ENCODE data around the gene SLC10A7. TPM values are rescaled to one million over a fixed set of nuclear protein-coding genes. Genes with fewer than 3 reads are reported as not detected.

Gene SLC10A7
- total RNA-seq, 2 donors from 2014 or later = 4.0 to 5.2 TPM

DNA sequence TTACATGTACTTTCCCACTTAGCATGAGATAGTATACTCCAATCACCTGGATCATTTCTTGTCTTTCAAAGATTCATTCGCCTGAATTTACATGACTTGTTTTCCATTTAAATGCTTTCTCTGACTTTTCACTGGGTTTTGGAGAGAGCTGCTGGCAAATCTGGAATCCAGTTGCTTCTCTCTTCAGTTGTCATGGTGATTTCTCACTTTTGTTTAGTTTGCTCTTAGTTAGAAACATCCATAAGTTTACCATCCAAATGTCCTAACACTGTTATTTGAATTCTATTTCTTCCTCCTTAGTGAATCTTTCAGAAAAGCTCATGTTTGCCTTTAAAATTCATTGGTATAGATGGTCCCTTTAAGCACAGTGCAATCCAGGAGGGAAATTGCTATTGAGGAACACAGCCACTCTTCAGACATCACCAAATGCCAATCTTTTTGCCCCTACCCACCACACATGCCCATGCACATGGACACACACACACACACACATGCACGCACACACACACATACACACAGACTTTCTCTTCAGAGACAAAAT is 255.7 kb downstream of the SLC10A7 start:
- no peak for DNase-seq (ENCODE audit: low spot score)
- Histone ChIP-seq H3K36me3 (no peaks in the 10 kb centered on the region), H3K9me3 (no peaks in the 10 kb centered on the region), H3K27me3 (no peaks in the 10 kb centered on the region), H3K4me1 (no peaks in the 10 kb centered on the region), H3K27ac (no peak overlapping the region), H3K4me3 (no peak overlapping the region)
- TF ChIP-seq, protein P1, sequence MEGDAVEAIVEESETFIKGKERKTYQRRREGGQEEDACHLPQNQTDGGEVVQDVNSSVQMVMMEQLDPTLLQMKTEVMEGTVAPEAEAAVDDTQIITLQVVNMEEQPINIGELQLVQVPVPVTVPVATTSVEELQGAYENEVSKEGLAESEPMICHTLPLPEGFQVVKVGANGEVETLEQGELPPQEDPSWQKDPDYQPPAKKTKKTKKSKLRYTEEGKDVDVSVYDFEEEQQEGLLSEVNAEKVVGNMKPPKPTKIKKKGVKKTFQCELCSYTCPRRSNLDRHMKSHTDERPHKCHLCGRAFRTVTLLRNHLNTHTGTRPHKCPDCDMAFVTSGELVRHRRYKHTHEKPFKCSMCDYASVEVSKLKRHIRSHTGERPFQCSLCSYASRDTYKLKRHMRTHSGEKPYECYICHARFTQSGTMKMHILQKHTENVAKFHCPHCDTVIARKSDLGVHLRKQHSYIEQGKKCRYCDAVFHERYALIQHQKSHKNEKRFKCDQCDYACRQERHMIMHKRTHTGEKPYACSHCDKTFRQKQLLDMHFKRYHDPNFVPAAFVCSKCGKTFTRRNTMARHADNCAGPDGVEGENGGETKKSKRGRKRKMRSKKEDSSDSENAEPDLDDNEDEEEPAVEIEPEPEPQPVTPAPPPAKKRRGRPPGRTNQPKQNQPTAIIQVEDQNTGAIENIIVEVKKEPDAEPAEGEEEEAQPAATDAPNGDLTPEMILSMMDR (IDR thresholded peaks at IDR 0.05) = no peak

- Histone ChIP-seq H3K9me3 (no peaks in the 10 kb centered on the region), H3K36me3 (no peaks in the 10 kb centered on the region), H3K4me3 (no peak overlapping the region), H3K27ac (no peak overlapping the region), H3K4me1 (no peaks in the 10 kb centered on the region), H3K27me3 (no peaks in the 10 kb centered on the region)
- no peak for DNase-seq (ENCODE audit: low spot score)
- TF ChIP-seq, protein P1 (IDR thresholded peaks at IDR 0.05) = no peak
Measured at GRCh38 chr4:146263793-146264192, 257.9 kb downstream of the SLC10A7 start.

GRCh38 chr4:146261041-146261440 is 260.7 kb downstream of the SLC10A7 start:
- no peaks in the 10 kb centered on the region for H3K27me3 ChIP-seq
- no peak overlapping the region for H3K27ac ChIP-seq
- TF ChIP-seq, protein P1 (IDR thresholded peaks at IDR 0.05) = no peak
- H3K9me3 ChIP-seq = no peaks in the 10 kb centered on the region
- no peak overlapping the region for H3K4me3 ChIP-seq
- no peak for DNase-seq (ENCODE audit: low spot score)
- no peaks in the 10 kb centered on the region for H3K36me3 ChIP-seq
- H3K4me1 ChIP-seq = no peaks in the 10 kb centered on the region

GRCh38 chr4:146260521-146260920 is 261.2 kb downstream of the SLC10A7 start:
- DNase-seq (ENCODE audit: low spot score) = no peak
- H3K27me3 ChIP-seq = no peaks in the 10 kb centered on the region
- H3K9me3 ChIP-seq = no peaks in the 10 kb centered on the region
- H3K27ac ChIP-seq = no peak overlapping the region
- TF ChIP-seq, protein P1 (IDR thresholded peaks at IDR 0.05) = no peak
- H3K4me1 ChIP-seq = no peaks in the 10 kb centered on the region
- no peak overlapping the region for H3K4me3 ChIP-seq
- H3K36me3 ChIP-seq = no peaks in the 10 kb centered on the region

DNA sequence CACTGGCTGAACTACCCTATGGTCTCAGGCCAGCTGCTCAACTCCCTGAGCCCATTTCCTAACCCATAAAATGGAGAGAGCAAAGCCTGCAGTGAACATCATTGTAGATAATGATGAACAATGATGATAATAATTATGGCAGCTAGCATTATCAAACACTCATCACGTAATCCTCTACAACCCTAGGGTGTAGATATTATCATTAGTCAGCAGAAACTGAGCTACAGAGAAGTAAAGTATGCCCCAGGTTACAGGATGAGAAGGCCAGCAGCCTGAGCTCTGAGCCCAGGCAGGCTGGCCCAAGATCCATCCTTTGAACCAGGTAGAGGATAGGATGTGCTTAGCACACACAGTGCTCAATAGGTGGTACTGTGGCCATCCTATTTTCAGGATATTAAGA is 264.2 kb downstream of the SLC10A7 start:
- no peak for DNase-seq (ENCODE audit: low spot score)
- no peaks in the 10 kb centered on the region for H3K27me3 ChIP-seq
- no peak overlapping the region for H3K4me3 ChIP-seq
- no peak overlapping the region for H3K27ac ChIP-seq
- no peaks in the 10 kb centered on the region for H3K9me3 ChIP-seq
- TF ChIP-seq, protein P1 (IDR thresholded peaks at IDR 0.05) = no peak
- H3K4me1 ChIP-seq = no peaks in the 10 kb centered on the region
- no peaks in the 10 kb centered on the region for H3K36me3 ChIP-seq

- no peaks in the 10 kb centered on the region for H3K36me3 ChIP-seq
- no peak for DNase-seq (ENCODE audit: low spot score)
- no peaks in the 10 kb centered on the region for H3K4me1 ChIP-seq
- H3K27me3 ChIP-seq = no peaks in the 10 kb centered on the region
- H3K4me3 ChIP-seq = no peak overlapping the region
- no peak overlapping the region for H3K27ac ChIP-seq
- no peaks in the 10 kb centered on the region for H3K9me3 ChIP-seq
- TF ChIP-seq, protein P1 (IDR thresholded peaks at IDR 0.05) = no peak
Measured at GRCh38 chr4:146256328-146256727, 265.4 kb downstream of the SLC10A7 start.

Measured in right atrium auricular region (tissue), 2 donors.